Measurements from ENCODE around the gene P3R3URF.

The P3R3URF gene

DNA sequence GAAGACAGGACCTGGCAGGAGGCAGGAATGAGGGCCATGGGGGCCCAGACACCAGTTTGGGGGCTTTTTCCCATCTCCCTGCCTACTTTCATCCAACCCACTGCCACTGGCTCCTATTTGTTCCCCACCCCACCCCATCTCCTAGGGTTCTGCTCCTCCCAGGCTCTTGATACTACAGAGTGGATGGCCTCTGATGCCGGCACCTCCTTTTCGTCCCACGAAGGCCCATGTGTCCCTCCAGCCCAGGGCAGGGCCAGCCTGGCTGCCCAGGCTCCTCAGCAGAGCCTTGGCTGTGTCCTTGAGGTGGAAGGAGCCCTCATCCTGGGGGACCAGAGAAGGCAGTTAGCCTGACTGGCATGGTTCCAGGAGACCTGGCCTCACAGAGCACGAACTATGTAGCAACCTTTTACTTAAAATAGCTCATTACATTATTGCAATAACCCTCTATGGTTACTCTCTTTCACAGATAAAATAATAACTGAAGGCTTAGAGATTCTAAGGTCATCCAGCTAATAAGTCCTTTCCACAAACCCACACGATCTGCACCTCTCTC, 18.4 kb upstream of the P3R3URF start:
- TF ChIP-seq, protein P1, sequence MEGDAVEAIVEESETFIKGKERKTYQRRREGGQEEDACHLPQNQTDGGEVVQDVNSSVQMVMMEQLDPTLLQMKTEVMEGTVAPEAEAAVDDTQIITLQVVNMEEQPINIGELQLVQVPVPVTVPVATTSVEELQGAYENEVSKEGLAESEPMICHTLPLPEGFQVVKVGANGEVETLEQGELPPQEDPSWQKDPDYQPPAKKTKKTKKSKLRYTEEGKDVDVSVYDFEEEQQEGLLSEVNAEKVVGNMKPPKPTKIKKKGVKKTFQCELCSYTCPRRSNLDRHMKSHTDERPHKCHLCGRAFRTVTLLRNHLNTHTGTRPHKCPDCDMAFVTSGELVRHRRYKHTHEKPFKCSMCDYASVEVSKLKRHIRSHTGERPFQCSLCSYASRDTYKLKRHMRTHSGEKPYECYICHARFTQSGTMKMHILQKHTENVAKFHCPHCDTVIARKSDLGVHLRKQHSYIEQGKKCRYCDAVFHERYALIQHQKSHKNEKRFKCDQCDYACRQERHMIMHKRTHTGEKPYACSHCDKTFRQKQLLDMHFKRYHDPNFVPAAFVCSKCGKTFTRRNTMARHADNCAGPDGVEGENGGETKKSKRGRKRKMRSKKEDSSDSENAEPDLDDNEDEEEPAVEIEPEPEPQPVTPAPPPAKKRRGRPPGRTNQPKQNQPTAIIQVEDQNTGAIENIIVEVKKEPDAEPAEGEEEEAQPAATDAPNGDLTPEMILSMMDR (IDR thresholded peaks at IDR 0.05; ENCODE audit: extremely low read depth, insufficient read depth, missing control alignments) = no peak
- in situ Hi-C loops (cut with MboI; ENCODE audit: low pct_unique_long_range_greater_than_20kb, low sequenced_read_pairs, unreplicated experiment) = no loop called here
- no peak for DNase-seq (ENCODE audit: low spot score)

DNA sequence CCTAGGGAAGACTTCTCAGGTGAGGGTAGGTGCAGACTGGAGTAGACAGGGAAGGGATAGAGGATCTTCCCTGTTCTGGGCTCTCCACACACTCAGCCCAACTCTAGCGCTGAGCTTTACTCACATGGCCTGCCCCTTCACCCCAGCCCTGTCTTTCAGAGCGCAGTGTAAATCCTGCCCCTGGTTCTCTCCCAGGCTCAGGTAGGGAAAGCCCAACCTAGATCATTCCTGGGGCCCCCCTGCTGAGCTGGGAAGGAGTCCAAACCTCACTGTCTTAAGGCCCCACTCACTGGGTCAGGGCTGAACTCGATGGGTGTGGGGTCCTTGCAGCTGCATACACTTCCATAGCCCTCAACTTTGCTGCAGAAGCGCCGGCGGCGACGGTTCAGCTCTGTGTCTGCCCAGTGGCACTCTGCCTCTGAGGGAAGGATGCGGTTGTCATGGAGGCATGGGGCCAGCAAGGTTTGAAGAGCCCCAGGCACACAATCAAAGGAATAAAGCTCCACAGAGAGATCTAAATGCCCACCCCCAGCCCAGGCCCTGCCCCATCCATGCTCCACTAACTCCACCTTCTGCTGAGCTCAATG, 17.8 kb upstream of the P3R3URF start:
- in situ Hi-C loops (cut with MboI; ENCODE audit: low pct_unique_long_range_greater_than_20kb, low sequenced_read_pairs, unreplicated experiment) = no loop called here
- TF ChIP-seq, protein P1 (IDR thresholded peaks at IDR 0.05; ENCODE audit: extremely low read depth, insufficient read depth, missing control alignments) = no peak
- DNase-seq (ENCODE audit: low spot score) = no peak

DNA sequence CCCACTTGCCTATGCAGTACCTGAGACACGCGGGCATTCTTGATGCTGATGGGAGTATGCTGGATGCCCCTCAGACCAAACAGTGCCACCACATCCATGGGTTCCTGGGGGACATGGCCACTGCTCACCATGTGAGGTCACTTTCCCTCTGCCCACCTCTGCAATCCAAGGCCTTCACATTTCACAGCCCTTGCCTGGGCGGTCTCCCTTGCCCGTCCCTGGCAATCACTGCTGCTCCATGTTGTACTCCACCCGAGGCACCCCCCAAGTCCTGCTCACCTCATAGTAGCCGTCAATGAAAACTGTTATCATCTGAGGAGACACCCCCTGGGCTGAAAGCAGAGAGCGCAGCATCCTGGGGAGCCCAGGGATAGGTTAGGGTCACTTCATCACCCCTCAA, 17.0 kb upstream of the P3R3URF start:
- DNase-seq (ENCODE audit: low spot score) = no peak
- in situ Hi-C loops (cut with MboI; ENCODE audit: low pct_unique_long_range_greater_than_20kb, low sequenced_read_pairs, unreplicated experiment) = no loop called here
- TF ChIP-seq, protein P1 (IDR thresholded peaks at IDR 0.05; ENCODE audit: extremely low read depth, insufficient read depth, missing control alignments) = no peak

DNA sequence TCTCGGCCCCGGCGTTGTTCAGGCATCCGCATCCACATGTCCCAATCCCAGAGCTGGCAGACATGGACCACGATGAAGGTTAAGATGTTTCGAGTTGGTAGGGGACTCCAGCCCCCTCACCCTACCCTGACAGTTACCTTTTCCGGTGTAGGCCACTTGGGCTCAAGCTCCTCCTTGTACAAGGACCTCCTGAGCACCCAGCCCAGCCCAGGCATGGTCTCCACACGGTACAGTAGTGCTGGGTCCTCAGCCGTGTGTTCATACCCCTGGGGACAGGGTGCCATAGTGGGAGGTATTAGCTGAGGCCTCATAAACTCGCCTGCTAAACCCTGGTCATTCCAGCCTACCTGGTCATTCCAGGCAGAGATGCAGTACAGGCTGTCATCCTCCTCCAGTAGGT, 15.9 kb upstream of the P3R3URF start:
- TF ChIP-seq, protein P1 (IDR thresholded peaks at IDR 0.05; ENCODE audit: extremely low read depth, insufficient read depth, missing control alignments) = no peak
- in situ Hi-C loops (cut with MboI; ENCODE audit: low pct_unique_long_range_greater_than_20kb, low sequenced_read_pairs, unreplicated experiment) = no loop called here
- DNase-seq (ENCODE audit: low spot score) = no peak

DNA sequence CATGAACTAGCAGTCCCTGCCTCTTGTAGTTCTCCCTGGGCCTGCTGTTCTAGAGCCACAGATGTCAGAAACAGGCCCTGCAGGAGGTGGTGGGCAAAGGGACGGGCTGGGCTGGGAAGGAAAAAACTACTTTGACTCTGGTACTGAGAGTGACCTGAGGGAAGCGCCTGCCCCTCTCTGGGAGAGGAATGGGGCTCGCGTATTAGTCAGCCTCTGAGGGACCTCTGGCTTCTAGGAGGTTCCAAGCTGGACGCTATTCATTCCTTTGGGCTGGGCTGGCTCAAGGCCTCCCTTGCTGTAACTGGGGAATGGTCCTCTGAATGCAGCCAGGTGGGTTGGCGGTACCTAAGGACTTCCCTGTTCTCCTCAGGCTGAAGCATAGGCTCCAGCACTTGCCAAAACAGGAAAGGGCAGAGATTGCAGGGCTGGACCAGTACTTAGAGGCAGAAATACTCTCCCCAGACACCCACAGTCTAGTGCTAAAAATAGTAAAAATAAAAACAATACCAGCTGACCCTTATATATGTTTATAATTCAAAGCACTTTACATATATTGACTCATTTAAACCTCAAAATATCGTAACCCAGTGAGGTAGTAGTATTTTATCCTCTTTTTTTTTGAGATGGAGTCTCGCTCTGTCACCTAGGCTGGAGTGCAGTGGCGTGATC, 14.9 kb upstream of the P3R3URF start:
- in situ Hi-C loops (cut with MboI; ENCODE audit: low pct_unique_long_range_greater_than_20kb, low sequenced_read_pairs, unreplicated experiment) = no loop called here
- no peak for DNase-seq (ENCODE audit: low spot score)
- TF ChIP-seq, protein P1 (IDR thresholded peaks at IDR 0.05; ENCODE audit: extremely low read depth, insufficient read depth, missing control alignments) = no peak

DNA sequence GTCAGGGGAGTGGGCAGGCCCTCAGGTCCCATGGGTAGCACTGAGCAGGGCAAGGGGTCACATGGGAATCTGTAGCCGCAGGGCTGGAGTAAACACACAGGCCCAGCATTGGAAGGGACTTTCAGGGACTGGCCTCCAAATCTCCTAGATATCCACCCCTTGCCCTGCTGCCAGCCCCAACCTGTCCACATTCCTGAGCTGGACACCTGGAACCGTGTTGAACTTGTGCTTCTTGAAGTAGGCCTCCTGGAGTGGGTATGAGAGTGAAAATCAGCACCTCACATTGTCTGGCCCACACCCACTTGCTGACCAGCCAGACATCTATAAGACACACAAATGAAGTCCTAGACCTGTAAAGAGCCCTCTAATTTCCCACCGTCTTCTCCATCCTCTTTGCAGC, 14.3 kb upstream of the P3R3URF start:
- TF ChIP-seq, protein P1 (IDR thresholded peaks at IDR 0.05; ENCODE audit: extremely low read depth, insufficient read depth, missing control alignments) = no peak
- no peak for DNase-seq (ENCODE audit: low spot score)
- in situ Hi-C loops (cut with MboI; ENCODE audit: low pct_unique_long_range_greater_than_20kb, low sequenced_read_pairs, unreplicated experiment) = no loop called here

Measured in GM13977 (cell line).